B cell (primary cell): ENCODE results near the gene DDX54.

Source experiments
- EZH2 ChIP-seq: IDR thresholded peaks from 2 replicates; pipeline ENCODE4 v1.6.1; 2012; ENCODE audit warnings: borderline replicate concordance, low read depth, mild to moderate bottlenecking, moderate library complexity, low read length; ENCODE audit not compliant: insufficient read depth, poor library complexity, severe bottlenecking
- TF ChIP-seq, protein P1 (sequence below): fragments of 200-600 bp; IDR thresholded peaks from one replicate; pipeline ENCODE4 v1.8.0; 2022; ENCODE audit warnings: antibody characterized with exemption, mild to moderate bottlenecking

GRCh38 chr12:113144806-113145205 lies 40.5 kb downstream of the DDX54 start:
- TF ChIP-seq, protein P1, sequence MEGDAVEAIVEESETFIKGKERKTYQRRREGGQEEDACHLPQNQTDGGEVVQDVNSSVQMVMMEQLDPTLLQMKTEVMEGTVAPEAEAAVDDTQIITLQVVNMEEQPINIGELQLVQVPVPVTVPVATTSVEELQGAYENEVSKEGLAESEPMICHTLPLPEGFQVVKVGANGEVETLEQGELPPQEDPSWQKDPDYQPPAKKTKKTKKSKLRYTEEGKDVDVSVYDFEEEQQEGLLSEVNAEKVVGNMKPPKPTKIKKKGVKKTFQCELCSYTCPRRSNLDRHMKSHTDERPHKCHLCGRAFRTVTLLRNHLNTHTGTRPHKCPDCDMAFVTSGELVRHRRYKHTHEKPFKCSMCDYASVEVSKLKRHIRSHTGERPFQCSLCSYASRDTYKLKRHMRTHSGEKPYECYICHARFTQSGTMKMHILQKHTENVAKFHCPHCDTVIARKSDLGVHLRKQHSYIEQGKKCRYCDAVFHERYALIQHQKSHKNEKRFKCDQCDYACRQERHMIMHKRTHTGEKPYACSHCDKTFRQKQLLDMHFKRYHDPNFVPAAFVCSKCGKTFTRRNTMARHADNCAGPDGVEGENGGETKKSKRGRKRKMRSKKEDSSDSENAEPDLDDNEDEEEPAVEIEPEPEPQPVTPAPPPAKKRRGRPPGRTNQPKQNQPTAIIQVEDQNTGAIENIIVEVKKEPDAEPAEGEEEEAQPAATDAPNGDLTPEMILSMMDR, result no peak
- TF ChIP-seq EZH2, result no peak
